Epithelial cell of proximal tubule (primary cell): ENCODE measurements around the gene DENND6A. TPM values are rescaled to one million over a fixed set of nuclear protein-coding genes. Genes with fewer than 3 reads are reported as not detected.
"Not testable (repeated sequence)": the region's sequence is repeated elsewhere in the genome, so short reads cannot be mapped to it uniquely, and the experiment has no call there.

ENCODE experiments used
- DNase-seq: peaks from one replicate; pipeline ENCODE4 v3.0.0-alpha.2; 2011; ENCODE audit warnings: low read depth
- H3K4me3 ChIP-seq: 2 replicates; pipeline ENCODE4 v1.5.1; 2011; ENCODE audit warnings: low read depth, mild to moderate bottlenecking, low read length
- CTCF ChIP-seq: conservative IDR thresholded peaks from 2 replicates; pipeline ENCODE4 v1.5.1; 2012; ENCODE audit warnings: low read depth, mild to moderate bottlenecking, low read length
- total RNA-seq: library from RNA; depleted of rRNA; stranded (reverse); fragments of >200 nt; gene quantifications from 2 replicates; pipeline ENCODE4 v1.2.3, GENCODE V29; 2015

The DENND6A gene
- total RNA-seq, 1 donor from 2014 or later, result 26.9 TPM

GRCh38 chr3:57717205-57717868 is 24.5 kb upstream of the DENND6A start:
- no peak for DNase-seq
- no peak for TF ChIP-seq CTCF
- H3K4me3 ChIP-seq, result no peak overlapping the region

- no peak for DNase-seq
- no peak overlapping the region for H3K4me3 ChIP-seq
- no peak for TF ChIP-seq CTCF
Measured at GRCh38 chr3:57715686-57716085, 22.8 kb upstream of the DENND6A start.

- TF ChIP-seq CTCF, result no peak
- no peak for DNase-seq
- no peak overlapping the region for H3K4me3 ChIP-seq
Measured at GRCh38 chr3:57709559-57709958, 16.7 kb upstream of the DENND6A start.

- TF ChIP-seq CTCF, result no peak
- H3K4me3 ChIP-seq, result no peak overlapping the region
- DNase-seq, result no peak
Measured at GRCh38 chr3:57709031-57709430, 16.2 kb upstream of the DENND6A start.

- no peak for TF ChIP-seq CTCF
- H3K4me3 ChIP-seq, result no peak overlapping the region
- DNase-seq, result peak; percentile 73
Measured at GRCh38 chr3:57706462-57706861, 13.6 kb upstream of the DENND6A start.

- H3K4me3 ChIP-seq, DNase-seq: not testable (repeated sequence)
Measured at GRCh38 chr3:57705351-57705750, 12.5 kb upstream of the DENND6A start.

GRCh38 chr3:57701781-57702180 is 8.9 kb upstream of the DENND6A start:
- no peak for DNase-seq
- TF ChIP-seq CTCF, result no peak
- H3K4me3 ChIP-seq, result no peak overlapping the region
